ENCODE results near the gene NEURL1. TPM values are rescaled to one million over a fixed set of nuclear protein-coding genes. Genes with fewer than 3 reads are reported as not detected.

The NEURL1 gene
- total RNA-seq, 1 donor from 2014 or later = 0.93 TPM

DNA sequence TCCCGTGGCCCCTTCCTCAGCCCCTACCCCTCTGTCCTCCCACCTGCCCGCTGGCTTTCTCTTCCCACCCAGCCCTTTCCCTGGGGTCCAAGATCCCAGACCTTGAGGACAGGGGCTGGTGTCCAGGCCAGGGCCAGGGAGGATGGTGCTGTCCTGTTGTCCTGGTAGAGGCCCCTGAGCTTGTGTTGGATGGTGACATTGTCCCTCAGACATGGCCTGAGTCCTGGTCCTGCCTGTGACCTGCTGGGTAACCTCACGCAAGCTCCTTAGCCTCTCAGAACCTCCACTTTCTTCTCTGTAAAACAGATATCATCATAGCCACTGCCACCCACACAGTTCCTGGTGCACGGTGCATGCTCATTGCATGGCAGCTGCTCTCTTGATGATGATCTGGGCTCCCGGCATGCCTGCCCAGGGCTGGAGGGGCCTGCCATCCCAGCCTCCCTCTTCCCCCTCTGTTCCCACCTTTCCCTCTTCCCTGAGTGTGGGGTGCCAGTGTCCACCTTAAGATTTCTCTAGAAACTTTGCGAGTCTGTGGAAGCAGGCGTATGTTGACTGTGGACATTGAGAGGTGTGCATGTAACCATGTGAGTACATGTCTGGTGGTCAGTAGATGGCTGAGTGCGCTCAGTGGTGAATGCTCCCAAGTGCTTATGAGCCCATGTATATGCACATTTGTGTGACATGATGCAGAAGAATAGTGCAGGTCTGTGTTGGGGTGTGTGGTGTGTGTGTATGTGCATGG lies 60.4 kb downstream of the NEURL1 start:
- TF ChIP-seq, protein P1, sequence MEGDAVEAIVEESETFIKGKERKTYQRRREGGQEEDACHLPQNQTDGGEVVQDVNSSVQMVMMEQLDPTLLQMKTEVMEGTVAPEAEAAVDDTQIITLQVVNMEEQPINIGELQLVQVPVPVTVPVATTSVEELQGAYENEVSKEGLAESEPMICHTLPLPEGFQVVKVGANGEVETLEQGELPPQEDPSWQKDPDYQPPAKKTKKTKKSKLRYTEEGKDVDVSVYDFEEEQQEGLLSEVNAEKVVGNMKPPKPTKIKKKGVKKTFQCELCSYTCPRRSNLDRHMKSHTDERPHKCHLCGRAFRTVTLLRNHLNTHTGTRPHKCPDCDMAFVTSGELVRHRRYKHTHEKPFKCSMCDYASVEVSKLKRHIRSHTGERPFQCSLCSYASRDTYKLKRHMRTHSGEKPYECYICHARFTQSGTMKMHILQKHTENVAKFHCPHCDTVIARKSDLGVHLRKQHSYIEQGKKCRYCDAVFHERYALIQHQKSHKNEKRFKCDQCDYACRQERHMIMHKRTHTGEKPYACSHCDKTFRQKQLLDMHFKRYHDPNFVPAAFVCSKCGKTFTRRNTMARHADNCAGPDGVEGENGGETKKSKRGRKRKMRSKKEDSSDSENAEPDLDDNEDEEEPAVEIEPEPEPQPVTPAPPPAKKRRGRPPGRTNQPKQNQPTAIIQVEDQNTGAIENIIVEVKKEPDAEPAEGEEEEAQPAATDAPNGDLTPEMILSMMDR (IDR thresholded peaks at IDR 0.05) = no peak
- ATAC-seq (ENCODE audit: low read depth) (no peak), DNase-seq (no peak)
- H3K27ac Mint-ChIP-seq = no peak overlapping the region
- H3K4me3 Mint-ChIP-seq = no peak overlapping the region
- peaks cover 33% of the 10 kb centered on the region for H3K27me3 Mint-ChIP-seq
- peaks cover 3% of the 10 kb centered on the region for H3K9me3 Mint-ChIP-seq
- H3K4me1 Mint-ChIP-seq = peaks cover 6% of the 10 kb centered on the region
- intact Hi-C loops (cut with micrococcal nuclease) = no loop called here
- ChIA-PET CTCF (no interaction called here), POLR2A (no interaction called here)
- no peaks in the 10 kb centered on the region for H3K36me3 Mint-ChIP-seq (ENCODE audit: low read depth)

DNA sequence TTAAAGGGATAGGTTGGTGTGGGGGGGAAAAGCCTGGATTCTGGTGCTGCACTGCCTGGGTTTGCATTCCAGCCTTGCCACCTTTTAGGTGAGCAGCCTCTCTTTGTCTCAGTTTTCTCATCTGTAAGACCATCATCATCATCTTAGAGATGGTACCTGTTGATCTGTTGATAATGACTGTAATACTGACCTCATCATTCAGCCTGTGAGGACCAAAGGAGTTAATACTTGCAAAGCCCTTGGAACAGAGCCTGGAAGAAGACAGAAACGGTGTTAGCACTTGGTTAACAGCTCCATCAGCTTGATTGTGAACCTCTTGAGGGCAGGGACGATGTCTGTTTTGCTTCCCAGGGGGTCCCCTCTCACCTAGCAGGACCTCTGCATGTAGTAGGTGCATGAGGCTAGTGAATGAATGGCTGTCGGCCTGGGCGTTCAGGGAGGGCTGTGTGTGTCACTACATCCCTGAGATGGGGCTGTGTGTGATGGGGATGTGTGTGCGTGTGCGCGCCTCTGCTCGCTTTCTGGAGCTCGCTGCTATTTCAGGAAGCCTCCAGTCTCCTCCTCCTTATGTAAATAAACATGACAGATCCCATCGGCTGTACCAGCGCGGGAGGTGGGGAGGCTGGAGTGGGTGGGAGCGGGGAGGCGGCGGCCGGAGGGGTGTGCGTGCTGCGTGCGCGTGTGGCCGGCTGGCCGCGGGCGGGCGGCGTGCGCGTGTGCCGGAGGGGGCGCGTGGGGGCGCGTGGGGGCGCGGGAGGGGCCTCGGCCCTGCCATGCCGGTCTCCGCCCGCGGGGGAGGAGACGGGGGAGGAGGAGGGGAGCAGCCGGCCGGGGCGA lies 61.2 kb downstream of the NEURL1 start:
- no peaks in the 10 kb centered on the region for H3K36me3 Mint-ChIP-seq (ENCODE audit: low read depth)
- H3K27me3 Mint-ChIP-seq = peaks cover 35% of the 10 kb centered on the region

DNA sequence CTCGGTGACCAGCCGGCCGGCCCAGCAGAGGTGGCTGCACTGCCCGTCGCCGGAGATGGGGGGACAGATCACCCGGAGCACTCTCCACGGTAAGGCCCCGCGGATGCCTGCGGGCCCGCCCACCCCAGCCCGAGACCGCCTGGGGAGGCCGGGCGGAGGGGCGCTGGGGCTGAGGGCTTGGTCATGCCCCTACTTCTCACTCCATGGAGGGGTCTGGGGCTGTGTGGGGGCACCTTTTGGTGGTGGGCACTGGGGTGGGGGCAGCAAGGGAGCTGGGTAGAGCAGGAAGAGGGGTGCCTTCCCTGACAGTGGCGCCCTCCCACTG lies 61.8 kb downstream of the NEURL1 start:
- peak overlapping the region; percentile 19 for H3K4me3 Mint-ChIP-seq
- no peak overlapping the region for H3K27ac Mint-ChIP-seq
- peaks cover 4% of the 10 kb centered on the region for H3K4me1 Mint-ChIP-seq
- TF ChIP-seq, protein P1 (IDR thresholded peaks at IDR 0.05) = no peak
- H3K9me3 Mint-ChIP-seq = no peaks in the 10 kb centered on the region
- peaks cover 35% of the 10 kb centered on the region for H3K27me3 Mint-ChIP-seq
- ChIA-PET POLR2A (no interaction called here), CTCF (no interaction called here)
- ATAC-seq (ENCODE audit: low read depth) (no peak), DNase-seq (no peak)
- intact Hi-C loops (cut with micrococcal nuclease) = no loop called here
- H3K36me3 Mint-ChIP-seq (ENCODE audit: low read depth) = no peaks in the 10 kb centered on the region

More for the DNA sequence above, 61.2 kb downstream of the NEURL1 start:
- intact Hi-C loops (cut with micrococcal nuclease) = no loop called here
- DNase-seq (no peak), ATAC-seq (ENCODE audit: low read depth) (peak; percentile 21)
- ChIA-PET CTCF (no interaction called here), POLR2A (no interaction called here)
- H3K4me1 Mint-ChIP-seq = peaks cover 4% of the 10 kb centered on the region
- H3K27ac Mint-ChIP-seq = no peak overlapping the region
- TF ChIP-seq, protein P1 (IDR thresholded peaks at IDR 0.05) = no peak
- H3K4me3 Mint-ChIP-seq = peak overlapping the region; percentile 71
- peaks cover 3% of the 10 kb centered on the region for H3K9me3 Mint-ChIP-seq

DNA sequence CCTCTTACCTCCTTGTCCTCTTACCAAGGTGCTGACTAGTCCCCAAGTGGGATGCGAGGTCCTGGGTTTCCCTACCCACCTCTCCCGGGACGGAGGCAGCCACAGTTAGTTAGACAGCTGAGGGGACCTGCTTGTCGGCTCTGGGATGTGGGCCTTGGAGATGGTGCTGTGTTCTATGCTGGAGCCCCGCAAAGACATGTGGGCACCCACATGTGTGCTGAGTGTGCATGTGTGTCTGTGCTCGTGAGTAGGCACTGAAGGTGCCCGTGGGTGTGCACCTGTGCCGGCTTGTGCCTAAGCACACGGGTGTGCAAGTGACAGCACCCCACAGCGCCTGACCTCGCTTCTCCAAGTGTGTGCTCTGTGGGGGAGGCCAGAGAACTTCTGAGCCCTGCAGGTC lies 62.2 kb downstream of the NEURL1 start:
- DNase-seq = no peak
- TF ChIP-seq, protein P1 (IDR thresholded peaks at IDR 0.05) = no peak
- CTCF ChIA-PET = no interaction called here
- Mint-ChIP-seq H3K9me3 (no peaks in the 10 kb centered on the region), H3K4me3 (peak overlapping the region; percentile 19), H3K4me1 (peaks cover 4% of the 10 kb centered on the region), H3K27me3 (peaks cover 37% of the 10 kb centered on the region), H3K27ac (no peak overlapping the region), H3K36me3 (ENCODE audit: low read depth) (no peaks in the 10 kb centered on the region)
- intact Hi-C loops (cut with micrococcal nuclease) = no loop called here
- no peak for ATAC-seq (ENCODE audit: low read depth)
- POLR2A ChIA-PET = no interaction called here

DNA sequence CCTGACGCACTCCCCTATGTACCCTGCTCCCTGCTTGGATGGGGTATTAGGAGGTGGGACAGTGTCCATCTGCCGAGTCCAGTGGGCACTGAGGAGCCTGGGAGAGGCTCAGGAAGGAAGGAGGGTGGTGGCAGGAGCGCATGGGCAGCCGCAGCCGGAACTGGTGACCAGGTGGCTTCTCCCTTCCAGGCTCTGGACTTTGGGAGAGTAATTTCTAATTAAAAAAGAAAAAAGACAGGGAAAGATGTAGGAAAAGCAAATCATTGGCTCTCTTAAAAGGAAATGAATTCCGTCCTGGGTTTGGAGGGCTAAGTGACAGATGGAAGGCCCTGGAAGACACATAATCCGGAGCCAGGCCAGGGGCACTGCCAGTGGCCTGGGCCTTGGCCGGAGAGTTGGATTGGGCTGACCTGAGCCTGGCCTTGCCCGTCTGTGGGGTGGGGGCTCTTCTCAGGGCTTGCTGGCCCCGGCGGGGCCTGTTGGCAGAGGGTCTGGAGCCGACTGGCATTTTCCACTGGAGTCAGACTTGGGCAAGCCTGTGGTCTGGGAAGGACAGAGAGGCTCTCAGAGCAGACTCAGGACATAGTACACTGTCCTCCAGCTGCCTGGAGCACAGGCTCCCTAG lies 63.0 kb downstream of the NEURL1 start:
- H3K4me3 Mint-ChIP-seq = no peak overlapping the region
- CTCF ChIA-PET = no interaction called here
- no peak overlapping the region for H3K27ac Mint-ChIP-seq
- peaks cover 4% of the 10 kb centered on the region for H3K4me1 Mint-ChIP-seq
- POLR2A ChIA-PET = no interaction called here
- intact Hi-C loops (cut with micrococcal nuclease) = no loop called here
- H3K27me3 Mint-ChIP-seq = peaks cover 37% of the 10 kb centered on the region
- no peak for ATAC-seq (ENCODE audit: low read depth)
- H3K9me3 Mint-ChIP-seq = no peaks in the 10 kb centered on the region
- no peaks in the 10 kb centered on the region for H3K36me3 Mint-ChIP-seq (ENCODE audit: low read depth)
- no peak for DNase-seq
- TF ChIP-seq, protein P1 (IDR thresholded peaks at IDR 0.05) = no peak
